MM.1S (cell line): ENCODE data around the gene PIK3C2G.
"Not testable (repeated sequence)": the region's sequence is repeated elsewhere in the genome, so short reads cannot be mapped to it uniquely, and the experiment has no call there.

Source experiments
- DNase-seq: peaks from one replicate; pipeline ENCODE4 v3.0.0-alpha.2; 2015
- H2AFZ ChIP-seq: fragments of 300-600 bp; sonication (generic); 2 replicates; pipeline ENCODE4 v1.6.0; 2016; ENCODE audit warnings: antibody characterized with exemption, low read length
- H3F3A ChIP-seq: fragments of 300-600 bp; sonication (generic); 2 replicates; pipeline ENCODE4 v1.6.1; 2016; ENCODE audit warnings: mild to moderate bottlenecking, antibody characterized with exemption, low read length, moderate library complexity, mixed read lengths; ENCODE audit not compliant: insufficient read depth
- H3K27ac ChIP-seq: fragments of 300-600 bp; sonication (generic); 2 replicates; pipeline ENCODE4 v1.5.1; 2016; ENCODE audit warnings: mild to moderate bottlenecking, low read length
- H3K27me3 ChIP-seq: fragments of 300-600 bp; sonication (generic); replicated peaks from 2 replicates; pipeline ENCODE4 v1.6.0; 2016; ENCODE audit warnings: low read length; ENCODE audit not compliant: insufficient read depth
- H3K36me3 ChIP-seq: fragments of 300-600 bp; sonication (generic); replicated peaks from 2 replicates; pipeline ENCODE4 v1.6.1; 2016; ENCODE audit warnings: mild to moderate bottlenecking, low read length, mixed read lengths; ENCODE audit not compliant: insufficient read depth
- H3K4me1 ChIP-seq: fragments of 300-600 bp; sonication (generic); 2 replicates; pipeline ENCODE4 v1.6.1; 2016; ENCODE audit warnings: low read length, mixed read lengths
- H3K4me2 ChIP-seq: fragments of 300-600 bp; sonication (generic); 2 replicates; pipeline ENCODE4 v1.6.0; 2016; ENCODE audit warnings: low read depth, low read length
- H3K4me3 ChIP-seq: fragments of 300-600 bp; sonication (generic); 2 replicates; pipeline ENCODE4 v1.5.1; 2016; ENCODE audit warnings: low read length, mixed read lengths
- H3K79me2 ChIP-seq: fragments of 300-600 bp; sonication (generic); 2 replicates; pipeline ENCODE4 v1.6.1; 2016; ENCODE audit warnings: mixed run types, low read length, mixed read lengths
- H3K9ac ChIP-seq: fragments of 300-600 bp; sonication (generic); 2 replicates; pipeline ENCODE4 v1.6.1; 2016; ENCODE audit warnings: low read length, mixed read lengths
- H3K9me2 ChIP-seq: fragments of 300-600 bp; sonication (generic); replicated peaks from 2 replicates; pipeline ENCODE4 v1.6.1; 2016; ENCODE audit warnings: mild to moderate bottlenecking, low read length, mixed read lengths; ENCODE audit not compliant: insufficient read depth
- H3K9me3 ChIP-seq: fragments of 300-600 bp; sonication (generic); replicated peaks from 2 replicates; pipeline ENCODE4 v1.6.1; 2016; ENCODE audit warnings: mild to moderate bottlenecking, low read length, mixed read lengths; ENCODE audit not compliant: insufficient read depth
- H4K20me1 ChIP-seq: fragments of 300-600 bp; sonication (generic); 2 replicates; pipeline ENCODE4 v1.6.1; 2016; ENCODE audit warnings: mild to moderate bottlenecking, low read length, moderate library complexity, mixed read lengths; ENCODE audit not compliant: insufficient read depth
- EZH2 ChIP-seq: fragments of 300-600 bp; sonication (generic); optimal IDR thresholded peaks from 2 replicates; pipeline ENCODE3; 2017; ENCODE audit warnings: low read depth, mild to moderate bottlenecking, antibody characterized with exemption, low read length, mixed read lengths
- EZH2phosphoT487 ChIP-seq: fragments of 300-600 bp; sonication (generic); IDR thresholded peaks from 2 replicates; pipeline ENCODE4 v1.6.1; 2018; ENCODE audit warnings: antibody characterized with exemption, low read length
- TF ChIP-seq, protein P1 (sequence below): fragments of 300-600 bp; sonication (generic); IDR thresholded peaks from 2 replicates; pipeline ENCODE4 v1.5.1; 2016; ENCODE audit warnings: antibody characterized with exemption, low read length, mixed read lengths

Gene PIK3C2G

DNA sequence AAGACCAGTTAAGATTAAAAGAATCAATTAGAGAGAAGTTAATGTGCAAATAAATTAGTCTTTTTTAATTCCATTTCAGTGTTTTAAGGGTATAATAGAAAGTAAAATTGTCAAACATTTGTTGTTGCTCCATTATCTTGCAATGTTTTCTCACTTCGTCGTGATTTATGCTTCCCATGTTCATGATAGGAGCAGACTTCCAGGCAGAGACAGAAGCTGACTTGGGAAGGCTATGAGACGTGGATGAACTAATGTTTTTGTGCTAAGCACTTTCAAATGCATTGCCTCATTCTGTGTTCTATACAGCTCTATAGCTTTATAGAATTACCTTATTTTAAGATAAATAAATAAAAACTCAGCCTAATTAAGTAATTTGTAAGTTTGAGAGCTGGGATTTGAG, 226.2 kb downstream of the PIK3C2G start:
- Histone ChIP-seq H3K9me2 (no peaks in the 10 kb centered on the region), H3K9ac (no peak overlapping the region), H3K9me3 (no peaks in the 10 kb centered on the region), H2AFZ (no peak overlapping the region), H3K27me3 (no peaks in the 10 kb centered on the region), H3F3A (no peaks in the 10 kb centered on the region), H3K27ac (no peak overlapping the region), H3K36me3 (no peaks in the 10 kb centered on the region), H3K4me3 (no peak overlapping the region), H3K4me1 (no peaks in the 10 kb centered on the region), H4K20me1 (no peaks in the 10 kb centered on the region), H3K79me2 (no peaks in the 10 kb centered on the region), H3K4me2 (no peak overlapping the region)
- DNase-seq = no peak
- TF ChIP-seq EZH2phosphoT487 (no peak), EZH2 (no peak)
- TF ChIP-seq, protein P1, sequence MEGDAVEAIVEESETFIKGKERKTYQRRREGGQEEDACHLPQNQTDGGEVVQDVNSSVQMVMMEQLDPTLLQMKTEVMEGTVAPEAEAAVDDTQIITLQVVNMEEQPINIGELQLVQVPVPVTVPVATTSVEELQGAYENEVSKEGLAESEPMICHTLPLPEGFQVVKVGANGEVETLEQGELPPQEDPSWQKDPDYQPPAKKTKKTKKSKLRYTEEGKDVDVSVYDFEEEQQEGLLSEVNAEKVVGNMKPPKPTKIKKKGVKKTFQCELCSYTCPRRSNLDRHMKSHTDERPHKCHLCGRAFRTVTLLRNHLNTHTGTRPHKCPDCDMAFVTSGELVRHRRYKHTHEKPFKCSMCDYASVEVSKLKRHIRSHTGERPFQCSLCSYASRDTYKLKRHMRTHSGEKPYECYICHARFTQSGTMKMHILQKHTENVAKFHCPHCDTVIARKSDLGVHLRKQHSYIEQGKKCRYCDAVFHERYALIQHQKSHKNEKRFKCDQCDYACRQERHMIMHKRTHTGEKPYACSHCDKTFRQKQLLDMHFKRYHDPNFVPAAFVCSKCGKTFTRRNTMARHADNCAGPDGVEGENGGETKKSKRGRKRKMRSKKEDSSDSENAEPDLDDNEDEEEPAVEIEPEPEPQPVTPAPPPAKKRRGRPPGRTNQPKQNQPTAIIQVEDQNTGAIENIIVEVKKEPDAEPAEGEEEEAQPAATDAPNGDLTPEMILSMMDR = no peak

DNA sequence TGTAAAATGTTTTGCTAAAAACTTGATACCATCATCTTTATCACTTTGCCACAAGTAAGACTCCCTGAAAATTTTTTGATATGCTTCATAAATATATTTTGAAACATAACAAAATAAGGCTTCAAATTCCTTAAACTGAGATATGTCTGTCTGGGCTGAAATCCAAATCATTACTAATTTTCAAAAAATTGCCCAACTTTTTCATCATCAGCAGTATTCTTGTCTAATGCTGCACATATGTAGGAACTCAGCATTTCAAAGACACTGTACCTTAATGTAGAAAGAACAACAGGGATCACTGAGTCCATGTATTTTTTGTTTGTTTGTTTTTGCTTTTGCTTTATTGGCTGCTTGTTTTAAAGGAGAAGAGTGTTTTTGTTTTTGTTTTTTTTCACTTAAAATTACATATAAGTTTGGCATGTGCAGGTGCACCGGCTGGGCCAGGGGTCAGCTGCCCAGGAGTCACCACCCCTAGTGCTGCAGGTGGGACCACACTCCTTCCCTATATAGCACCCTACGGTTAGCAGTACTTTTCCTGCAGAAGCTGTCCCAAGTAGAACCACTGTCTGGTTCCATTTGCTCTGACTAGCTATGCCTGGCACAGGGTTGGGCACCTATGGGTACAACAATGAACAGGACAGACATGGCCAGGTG, 231.2 kb downstream of the PIK3C2G start:
- DNase-seq = no peak
- no peak overlapping the region for H3K4me2 ChIP-seq
- H3K9ac ChIP-seq = no peak overlapping the region
- no peak overlapping the region for H3K4me3 ChIP-seq
- no peak overlapping the region for H3K27ac ChIP-seq
- no peaks in the 10 kb centered on the region for H3K79me2 ChIP-seq
- no peaks in the 10 kb centered on the region for H3K9me2 ChIP-seq
- no peak overlapping the region for H2AFZ ChIP-seq
- H3K4me1 ChIP-seq = no peaks in the 10 kb centered on the region
- no peaks in the 10 kb centered on the region for H3K9me3 ChIP-seq
- no peaks in the 10 kb centered on the region for H3F3A ChIP-seq
- no peaks in the 10 kb centered on the region for H4K20me1 ChIP-seq
- H3K36me3 ChIP-seq = no peaks in the 10 kb centered on the region
- no peaks in the 10 kb centered on the region for H3K27me3 ChIP-seq
- TF ChIP-seq EZH2phosphoT487 (no peak), EZH2 (no peak)
- TF ChIP-seq, protein P1 = no peak

DNA sequence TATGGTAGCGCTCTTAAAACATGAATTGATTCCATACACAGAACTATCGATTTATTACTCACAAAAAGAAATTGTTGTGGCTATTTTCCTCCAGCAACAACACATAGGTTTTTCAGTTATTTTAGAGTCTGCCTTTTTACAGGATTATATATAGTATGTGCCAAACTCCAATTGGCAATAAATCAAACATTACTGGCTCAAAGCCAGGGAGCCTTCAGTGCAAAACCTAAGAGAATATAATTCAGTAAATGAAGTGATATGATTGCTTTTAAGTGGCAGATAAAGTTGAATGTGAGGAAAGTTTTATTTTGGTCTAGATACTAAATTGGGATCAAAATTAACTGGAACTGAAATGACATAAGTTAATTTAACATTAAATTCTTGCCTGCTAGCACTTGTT, 234.8 kb downstream of the PIK3C2G start:
- Histone ChIP-seq H3K9me2 (no peaks in the 10 kb centered on the region), H3K27ac (no peak overlapping the region), H3K4me1 (no peaks in the 10 kb centered on the region), H3K4me2 (no peak overlapping the region), H2AFZ (no peak overlapping the region), H4K20me1 (no peaks in the 10 kb centered on the region), H3K9me3 (no peaks in the 10 kb centered on the region), H3K9ac (no peak overlapping the region), H3K79me2 (no peaks in the 10 kb centered on the region), H3F3A (no peaks in the 10 kb centered on the region), H3K27me3 (no peaks in the 10 kb centered on the region), H3K36me3 (no peaks in the 10 kb centered on the region), H3K4me3 (no peak overlapping the region)
- TF ChIP-seq, protein P1 = no peak
- no peak for TF ChIP-seq EZH2
- TF ChIP-seq EZH2phosphoT487 = no peak
- no peak for DNase-seq

DNA sequence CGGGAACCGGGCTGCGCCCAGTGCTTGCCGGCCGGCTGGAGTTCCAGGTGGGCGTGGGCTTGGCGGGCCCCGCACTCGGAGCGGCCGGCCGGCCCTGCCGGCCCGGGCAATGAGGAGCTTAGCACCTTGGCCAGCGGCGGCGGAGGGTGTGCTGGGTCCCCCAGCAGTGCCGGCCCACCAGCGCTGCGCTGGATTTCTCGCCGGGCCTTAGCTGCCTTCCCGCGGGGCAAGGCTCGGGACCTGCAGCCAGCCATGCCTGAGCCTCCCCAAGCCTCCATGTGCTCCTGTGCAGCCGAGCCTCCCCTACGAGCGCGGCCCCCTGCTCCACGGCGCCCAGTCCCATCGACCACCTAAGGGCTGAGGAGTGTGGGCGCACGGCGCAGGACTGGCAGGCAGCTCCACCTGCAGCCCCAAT, 238.8 kb downstream of the PIK3C2G start:
- H3K9me3 ChIP-seq, H3K9ac ChIP-seq, H3K4me3 ChIP-seq, H3K4me2 ChIP-seq, H3K36me3 ChIP-seq, H4K20me1 ChIP-seq, H3K27me3 ChIP-seq, H3F3A ChIP-seq, H3K27ac ChIP-seq, H3K79me2 ChIP-seq, DNase-seq, H2AFZ ChIP-seq, H3K4me1 ChIP-seq, H3K9me2 ChIP-seq: not testable (repeated sequence)

DNA sequence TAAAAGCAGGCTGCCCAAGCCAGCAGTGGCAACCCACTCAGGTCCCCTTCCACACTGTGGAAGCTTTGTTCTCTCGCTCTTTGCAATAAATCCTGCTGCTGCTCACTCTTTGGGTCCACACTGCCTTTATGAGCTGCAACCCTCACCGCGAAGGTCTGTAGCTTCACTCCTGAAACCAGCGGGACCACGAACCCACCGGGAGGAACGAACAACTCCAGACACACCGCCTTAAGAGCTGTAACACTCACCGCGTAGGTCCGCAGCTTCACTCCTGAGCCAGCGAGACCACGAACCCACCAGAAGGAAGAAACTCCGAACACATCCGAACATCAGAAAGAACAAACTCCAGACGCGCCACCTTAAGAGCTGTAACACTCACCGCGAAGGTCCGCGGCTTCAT, 239.4 kb downstream of the PIK3C2G start:
- H3K27me3 ChIP-seq, DNase-seq, H3K9me2 ChIP-seq, H3K36me3 ChIP-seq, H2AFZ ChIP-seq, H3K4me1 ChIP-seq, H3K9ac ChIP-seq, H3F3A ChIP-seq, H4K20me1 ChIP-seq, H3K79me2 ChIP-seq, H3K4me3 ChIP-seq, H3K27ac ChIP-seq, H3K4me2 ChIP-seq, H3K9me3 ChIP-seq: not testable (repeated sequence)
